ENCODE measurements around the gene FAM47B.

Gene FAM47B

GRCh38 chrX:34942496-34942895, at the start of gene FAM47B:
FAM47B (plus strand) TSS chrX:34942796; CDS start chrX:34942832, 36 bp downstream.
- Histone ChIP-seq H3K4me1 (ENCODE audit: control insufficient read depth in 5 of 5, insufficient read depth in 5 of 5, low read length in 5 of 5) (no peaks in the 10 kb centered on the region), H3K27me3 (ENCODE audit: control insufficient read depth in 5 of 5, insufficient read depth in 4 of 5, low read length in 5 of 5) (peaks cover 0 to under 1% (median 0%) of the 10 kb centered on the region in 5 donors), H3K36me3 (ENCODE audit: control insufficient read depth in 5 of 5, insufficient read depth in 5 of 5, low read length in 5 of 5) (no peaks in the 10 kb centered on the region), H3K4me3 (ENCODE audit: low read depth in 1 of 5, low read length in 5 of 5) (no peak within 1 kb of the TSS), H3K27ac (ENCODE audit: low read depth, low read length) (no peak within 1 kb of the TSS), H3K9me3 (ENCODE audit: control insufficient read depth in 5 of 5, low read length in 5 of 5) (peaks cover 0 to 7% (median 0%) of the 10 kb centered on the region in 5 donors), H3K9ac (ENCODE audit: low read length in 5 of 5) (no peak within 1 kb of the TSS)

DNA sequence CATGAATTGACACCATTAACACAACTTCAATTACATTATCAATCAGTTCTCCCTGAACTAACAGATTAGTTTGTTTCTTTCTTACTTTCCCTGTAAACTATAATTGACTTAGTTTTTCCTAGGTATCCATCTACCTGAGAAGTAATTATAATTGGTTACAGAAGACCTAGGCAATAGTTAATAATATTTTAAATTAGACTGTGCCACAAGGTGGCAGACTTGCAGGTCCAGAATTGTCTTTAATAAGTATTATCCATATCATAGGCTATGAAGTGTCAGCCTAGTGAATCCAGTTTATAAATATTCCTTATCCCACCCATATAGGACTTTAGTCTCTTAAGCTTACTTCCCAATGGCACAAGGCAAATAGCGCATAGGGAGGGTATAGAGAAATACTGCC, 48.9 kb upstream of the FAM47B start:
- peaks cover 0 to 4% (median 0%) of the 10 kb centered on the region in 5 donors for H3K27me3 ChIP-seq (ENCODE audit: control insufficient read depth in 5 of 5, insufficient read depth in 4 of 5, low read length in 5 of 5)
- no peaks in the 10 kb centered on the region for H3K36me3 ChIP-seq (ENCODE audit: control insufficient read depth in 5 of 5, insufficient read depth in 5 of 5, low read length in 5 of 5)
- no peak overlapping the region for H3K9ac ChIP-seq (ENCODE audit: low read length in 5 of 5)
- H3K4me3 ChIP-seq (ENCODE audit: low read depth in 1 of 5, low read length in 5 of 5) = no peak overlapping the region
- H3K4me1 ChIP-seq (ENCODE audit: control insufficient read depth in 5 of 5, insufficient read depth in 5 of 5, low read length in 5 of 5) = no peaks in the 10 kb centered on the region
- H3K27ac ChIP-seq (ENCODE audit: low read depth, low read length) = no peak overlapping the region
- H3K9me3 ChIP-seq (ENCODE audit: control insufficient read depth in 5 of 5, low read length in 5 of 5) = no peaks in the 10 kb centered on the region

DNA sequence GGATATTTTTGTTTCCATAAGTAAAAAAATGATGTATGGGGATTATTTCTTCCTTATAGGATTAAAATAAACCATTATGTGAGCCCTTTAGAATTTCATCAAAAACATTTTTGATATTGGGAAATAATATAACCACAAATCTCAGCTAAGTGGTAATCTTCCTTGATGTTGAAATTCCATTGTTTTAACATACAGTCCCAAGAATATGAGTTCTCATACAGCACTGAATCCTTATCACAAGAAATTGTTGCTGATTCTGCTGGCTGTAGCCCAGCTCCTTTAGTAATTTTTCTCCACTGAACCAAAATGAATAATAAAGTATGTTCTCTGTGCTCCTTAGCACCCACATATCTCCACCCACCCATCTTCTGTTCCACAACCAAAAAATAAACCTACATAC, 41.9 kb upstream of the FAM47B start:
- Histone ChIP-seq H3K27ac (ENCODE audit: low read depth, low read length) (no peak overlapping the region), H3K36me3 (ENCODE audit: control insufficient read depth in 5 of 5, insufficient read depth in 5 of 5, low read length in 5 of 5) (no peaks in the 10 kb centered on the region)

GRCh38 chrX:34901761-34902160, 40.8 kb upstream of the FAM47B start:
- H3K9me3 ChIP-seq (ENCODE audit: control insufficient read depth in 5 of 5, low read length in 5 of 5) = no peaks in the 10 kb centered on the region
- H3K27ac ChIP-seq (ENCODE audit: low read depth, low read length) = no peak overlapping the region
- H3K36me3 ChIP-seq (ENCODE audit: control insufficient read depth in 5 of 5, insufficient read depth in 5 of 5, low read length in 5 of 5) = no peaks in the 10 kb centered on the region
- no peaks in the 10 kb centered on the region for H3K27me3 ChIP-seq (ENCODE audit: control insufficient read depth in 5 of 5, insufficient read depth in 4 of 5, low read length in 5 of 5)
- H3K9ac ChIP-seq (ENCODE audit: low read length in 5 of 5) = no peak overlapping the region
- no peaks in the 10 kb centered on the region for H3K4me1 ChIP-seq (ENCODE audit: control insufficient read depth in 5 of 5, insufficient read depth in 5 of 5, low read length in 5 of 5)
- no peak overlapping the region for H3K4me3 ChIP-seq (ENCODE audit: low read depth in 1 of 5, low read length in 5 of 5)

More for the DNA sequence above, 41.9 kb upstream of the FAM47B start:
- H3K4me3 ChIP-seq (ENCODE audit: low read depth in 1 of 5, low read length in 5 of 5) = no peak overlapping the region
- no peaks in the 10 kb centered on the region for H3K9me3 ChIP-seq (ENCODE audit: control insufficient read depth in 5 of 5, low read length in 5 of 5)
- no peak overlapping the region for H3K9ac ChIP-seq (ENCODE audit: low read length in 5 of 5)
- no peaks in the 10 kb centered on the region for H3K27me3 ChIP-seq (ENCODE audit: control insufficient read depth in 5 of 5, insufficient read depth in 4 of 5, low read length in 5 of 5)
- no peaks in the 10 kb centered on the region for H3K4me1 ChIP-seq (ENCODE audit: control insufficient read depth in 5 of 5, insufficient read depth in 5 of 5, low read length in 5 of 5)

DNA sequence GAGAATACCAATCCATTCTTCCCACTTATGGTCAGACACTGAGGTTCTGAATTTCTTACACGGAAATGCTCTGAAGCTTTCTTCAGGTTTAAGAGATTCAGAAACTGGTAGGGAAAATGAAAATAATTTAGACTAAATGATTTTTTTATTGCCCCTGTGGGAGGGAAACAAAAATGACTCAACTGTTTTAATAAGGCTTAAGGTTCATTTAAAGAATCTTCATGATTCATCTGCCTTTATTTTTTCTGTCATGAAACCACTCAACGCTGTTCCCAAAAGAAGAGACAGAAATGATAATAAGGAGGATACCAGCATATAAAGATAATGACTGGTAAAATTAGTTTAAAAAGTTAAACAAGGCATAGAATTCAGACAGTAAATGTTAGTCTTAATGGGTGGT, 39.3 kb upstream of the FAM47B start:
- Histone ChIP-seq H3K9me3 (ENCODE audit: control insufficient read depth in 5 of 5, low read length in 5 of 5) (no peaks in the 10 kb centered on the region), H3K4me3 (ENCODE audit: low read depth in 1 of 5, low read length in 5 of 5) (no peak overlapping the region), H3K27ac (ENCODE audit: low read depth, low read length) (no peak overlapping the region), H3K4me1 (ENCODE audit: control insufficient read depth in 5 of 5, insufficient read depth in 5 of 5, low read length in 5 of 5) (no peaks in the 10 kb centered on the region), H3K9ac (ENCODE audit: low read length in 5 of 5) (no peak overlapping the region), H3K36me3 (ENCODE audit: control insufficient read depth in 5 of 5, insufficient read depth in 5 of 5, low read length in 5 of 5) (no peaks in the 10 kb centered on the region), H3K27me3 (ENCODE audit: control insufficient read depth in 5 of 5, insufficient read depth in 4 of 5, low read length in 5 of 5) (no peaks in the 10 kb centered on the region)

- Histone ChIP-seq H3K9me3 (ENCODE audit: control insufficient read depth in 5 of 5, low read length in 5 of 5) (no peaks in the 10 kb centered on the region), H3K4me3 (ENCODE audit: low read depth in 1 of 5, low read length in 5 of 5) (no peak overlapping the region), H3K36me3 (ENCODE audit: control insufficient read depth in 5 of 5, insufficient read depth in 5 of 5, low read length in 5 of 5) (no peaks in the 10 kb centered on the region), H3K27ac (ENCODE audit: low read depth, low read length) (no peak overlapping the region), H3K27me3 (ENCODE audit: control insufficient read depth in 5 of 5, insufficient read depth in 4 of 5, low read length in 5 of 5) (no peaks in the 10 kb centered on the region), H3K9ac (ENCODE audit: low read length in 5 of 5) (no peak overlapping the region), H3K4me1 (ENCODE audit: control insufficient read depth in 5 of 5, insufficient read depth in 5 of 5, low read length in 5 of 5) (no peaks in the 10 kb centered on the region)
Measured at GRCh38 chrX:34909151-34909550, 33.4 kb upstream of the FAM47B start.

- no peak overlapping the region for H3K27ac ChIP-seq (ENCODE audit: low read depth, low read length)
- no peak overlapping the region for H3K9ac ChIP-seq (ENCODE audit: low read length in 5 of 5)
- no peaks in the 10 kb centered on the region for H3K36me3 ChIP-seq (ENCODE audit: control insufficient read depth in 5 of 5, insufficient read depth in 5 of 5, low read length in 5 of 5)
- H3K9me3 ChIP-seq (ENCODE audit: control insufficient read depth in 5 of 5, low read length in 5 of 5) = no peaks in the 10 kb centered on the region
- no peaks in the 10 kb centered on the region for H3K4me1 ChIP-seq (ENCODE audit: control insufficient read depth in 5 of 5, insufficient read depth in 5 of 5, low read length in 5 of 5)
- H3K27me3 ChIP-seq (ENCODE audit: control insufficient read depth in 5 of 5, insufficient read depth in 4 of 5, low read length in 5 of 5) = no peaks in the 10 kb centered on the region
- no peak overlapping the region for H3K4me3 ChIP-seq (ENCODE audit: low read depth in 1 of 5, low read length in 5 of 5)
Measured at GRCh38 chrX:34915463-34916225, 27.0 kb upstream of the FAM47B start.

- no peaks in the 10 kb centered on the region for H3K36me3 ChIP-seq (ENCODE audit: control insufficient read depth in 5 of 5, insufficient read depth in 5 of 5, low read length in 5 of 5)
- H3K9ac ChIP-seq (ENCODE audit: low read length in 5 of 5) = no peak overlapping the region
- no peaks in the 10 kb centered on the region for H3K27me3 ChIP-seq (ENCODE audit: control insufficient read depth in 5 of 5, insufficient read depth in 4 of 5, low read length in 5 of 5)
- H3K4me1 ChIP-seq (ENCODE audit: control insufficient read depth in 5 of 5, insufficient read depth in 5 of 5, low read length in 5 of 5) = no peaks in the 10 kb centered on the region
- no peak overlapping the region for H3K27ac ChIP-seq (ENCODE audit: low read depth, low read length)
- H3K9me3 ChIP-seq (ENCODE audit: control insufficient read depth in 5 of 5, low read length in 5 of 5) = no peaks in the 10 kb centered on the region
- H3K4me3 ChIP-seq (ENCODE audit: low read depth in 1 of 5, low read length in 5 of 5) = no peak overlapping the region
Measured at GRCh38 chrX:34917146-34917545, 25.4 kb upstream of the FAM47B start.

DNA sequence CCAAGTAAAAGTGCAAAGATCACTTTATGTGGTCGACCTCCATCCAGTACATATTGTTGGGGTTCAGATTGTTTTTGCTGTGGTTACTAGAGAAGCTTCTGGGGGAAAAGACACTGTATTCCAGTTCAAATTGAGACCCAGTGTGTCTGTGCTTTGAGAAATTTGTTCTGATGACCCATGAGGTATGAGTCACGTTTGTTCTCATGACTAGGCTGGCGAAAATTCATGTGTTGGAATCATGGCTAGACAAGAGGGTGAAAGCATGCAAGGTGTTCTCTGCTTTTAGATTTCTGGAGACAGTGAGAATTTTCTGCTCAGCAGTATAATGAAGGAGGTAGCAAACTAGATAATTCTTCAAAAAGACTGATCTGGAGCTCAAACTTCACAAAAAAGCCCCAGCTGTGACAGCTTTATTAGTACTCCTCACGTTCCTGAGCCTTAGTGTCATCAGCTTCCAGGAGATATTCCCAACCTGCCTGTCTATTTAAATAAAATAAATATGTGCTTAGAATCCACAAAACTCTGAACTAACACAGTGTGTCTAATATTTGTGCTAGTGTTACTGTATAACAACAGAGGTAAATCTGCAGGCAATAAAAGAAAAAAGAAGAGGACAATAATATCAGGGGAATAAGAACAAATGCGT, 24.4 kb upstream of the FAM47B start:
- H3K9me3 ChIP-seq (ENCODE audit: control insufficient read depth in 5 of 5, low read length in 5 of 5) = no peaks in the 10 kb centered on the region

DNA sequence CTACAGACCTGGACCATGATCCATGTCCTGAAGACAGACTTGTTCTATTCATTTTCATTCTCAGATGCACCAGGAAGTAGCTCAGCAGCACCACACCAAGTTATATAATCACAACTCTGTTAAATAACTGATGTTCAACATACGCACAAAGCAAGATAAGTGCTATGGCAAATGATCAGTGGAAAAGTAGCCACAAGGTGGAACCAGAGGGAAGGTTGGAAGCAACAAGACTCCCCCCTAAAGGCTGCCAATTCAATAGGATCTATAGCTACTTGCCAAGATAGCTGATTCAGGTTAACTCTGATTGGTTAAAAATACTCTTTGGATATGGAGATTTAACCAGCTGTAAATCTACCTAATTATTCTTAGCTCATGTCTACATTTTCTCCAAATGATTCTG, 23.7 kb upstream of the FAM47B start:
- no peak overlapping the region for H3K9ac ChIP-seq (ENCODE audit: low read length in 5 of 5)
- no peaks in the 10 kb centered on the region for H3K4me1 ChIP-seq (ENCODE audit: control insufficient read depth in 5 of 5, insufficient read depth in 5 of 5, low read length in 5 of 5)
- no peaks in the 10 kb centered on the region for H3K9me3 ChIP-seq (ENCODE audit: control insufficient read depth in 5 of 5, low read length in 5 of 5)
- no peaks in the 10 kb centered on the region for H3K36me3 ChIP-seq (ENCODE audit: control insufficient read depth in 5 of 5, insufficient read depth in 5 of 5, low read length in 5 of 5)
- no peak overlapping the region for H3K27ac ChIP-seq (ENCODE audit: low read depth, low read length)
- no peak overlapping the region for H3K4me3 ChIP-seq (ENCODE audit: low read depth in 1 of 5, low read length in 5 of 5)
- no peaks in the 10 kb centered on the region for H3K27me3 ChIP-seq (ENCODE audit: control insufficient read depth in 5 of 5, insufficient read depth in 4 of 5, low read length in 5 of 5)

More for the DNA sequence above, 24.4 kb upstream of the FAM47B start:
- H3K9ac ChIP-seq (ENCODE audit: low read length in 5 of 5) = no peak overlapping the region
- H3K4me3 ChIP-seq (ENCODE audit: low read depth in 1 of 5, low read length in 5 of 5) = no peak overlapping the region
- no peak overlapping the region for H3K27ac ChIP-seq (ENCODE audit: low read depth, low read length)
- no peaks in the 10 kb centered on the region for H3K4me1 ChIP-seq (ENCODE audit: control insufficient read depth in 5 of 5, insufficient read depth in 5 of 5, low read length in 5 of 5)
- no peaks in the 10 kb centered on the region for H3K36me3 ChIP-seq (ENCODE audit: control insufficient read depth in 5 of 5, insufficient read depth in 5 of 5, low read length in 5 of 5)
- H3K27me3 ChIP-seq (ENCODE audit: control insufficient read depth in 5 of 5, insufficient read depth in 4 of 5, low read length in 5 of 5) = no peaks in the 10 kb centered on the region

Data from subcutaneous abdominal adipose tissue (tissue), 5 donors.